Trophoblast cell (in vitro differentiated cells and primary cell): ENCODE measurements around the gene CCDC192.

Experiments used
- DNase-seq, 2 donors: peaks; one replicate each; pipeline ENCODE4 v3.0.0-alpha.2; 2016
- H2AFZ ChIP-seq: 2 replicates; pipeline ENCODE4 v1.6.1; 2013; ENCODE audit warnings: low read length, moderate library complexity, mild to moderate bottlenecking; ENCODE audit not compliant: insufficient read depth, poor library complexity
- H2AK5ac ChIP-seq: 2 replicates; pipeline ENCODE4 v1.6.1; 2013; ENCODE audit warnings: mild to moderate bottlenecking, low read length
- H2BK120ac ChIP-seq: 2 replicates; pipeline ENCODE4 v1.6.1; 2013; ENCODE audit warnings: low read length, mild to moderate bottlenecking, moderate library complexity; ENCODE audit not compliant: insufficient read depth, poor library complexity
- H2BK12ac ChIP-seq: 2 replicates; pipeline ENCODE4 v1.6.1; 2013; ENCODE audit warnings: mild to moderate bottlenecking, low read length, moderate library complexity
- H2BK5ac ChIP-seq: 2 replicates; pipeline ENCODE4 v1.6.1; 2013; ENCODE audit warnings: low read length, low read depth, moderate library complexity, mild to moderate bottlenecking; ENCODE audit not compliant: poor library complexity
- H3K14ac ChIP-seq: 2 replicates; pipeline ENCODE4 v1.6.1; 2013; ENCODE audit warnings: mild to moderate bottlenecking, low read length
- H3K18ac ChIP-seq: 2 replicates; pipeline ENCODE4 v1.6.1; 2013; ENCODE audit warnings: mild to moderate bottlenecking, low read length
- H3K23ac ChIP-seq: 2 replicates; pipeline ENCODE4 v1.6.1; 2013; ENCODE audit warnings: low read length
- H3K27ac ChIP-seq: 2 replicates; pipeline ENCODE4 v1.5.1; 2013; ENCODE audit warnings: low read depth, mild to moderate bottlenecking, inconsistent platforms, low read length, moderate library complexity
- H3K27me3 ChIP-seq: 2 replicates; pipeline ENCODE4 v1.6.1; 2013; ENCODE audit warnings: inconsistent platforms, mild to moderate bottlenecking, low read length, moderate library complexity; ENCODE audit not compliant: insufficient read depth
- H3K36me3 ChIP-seq, 2 experiments: 1 replicate in 1 of 2; 2 replicates in 1 of 2; pipeline ENCODE4 v1.6.1; 2013; ENCODE audit warnings: low read length in 2 of 2, mild to moderate bottlenecking in 2 of 2, moderate library complexity in 1 of 2; ENCODE audit not compliant: insufficient read depth in 2 of 2, control insufficient read depth in 1 of 2
- H3K4ac ChIP-seq: 2 replicates; pipeline ENCODE4 v1.6.1; 2013; ENCODE audit warnings: low read depth, mild to moderate bottlenecking, low read length, moderate library complexity
- H3K4me1 ChIP-seq, 2 experiments: 1 replicate in 1 of 2; 2 replicates in 1 of 2; pipeline ENCODE4 v1.6.1; 2013; ENCODE audit warnings: low read length in 2 of 2, mild to moderate bottlenecking in 2 of 2, moderate library complexity in 1 of 2; ENCODE audit not compliant: insufficient read depth in 2 of 2, control insufficient read depth in 1 of 2
- H3K4me2 ChIP-seq: 2 replicates; pipeline ENCODE4 v1.6.1; 2013; ENCODE audit warnings: inconsistent platforms, mild to moderate bottlenecking, low read length, moderate library complexity
- H3K4me3 ChIP-seq: 2 replicates; pipeline ENCODE4 v1.5.1; 2013; ENCODE audit warnings: mild to moderate bottlenecking, low read depth, low read length, inconsistent platforms
- H3K79me1 ChIP-seq: one replicate; pipeline ENCODE4 v1.6.1; 2013; ENCODE audit warnings: low read length
- H3K79me2 ChIP-seq: 2 replicates; pipeline ENCODE4 v1.6.1; 2013; ENCODE audit warnings: low read length, mild to moderate bottlenecking; ENCODE audit not compliant: control insufficient read depth, insufficient read depth, poor library complexity
- H3K9ac ChIP-seq: 2 replicates; pipeline ENCODE4 v1.6.1; 2013; ENCODE audit warnings: mild to moderate bottlenecking, low read length
- H3K9me3 ChIP-seq: 2 replicates; pipeline ENCODE4 v1.6.1; 2013; ENCODE audit warnings: low read depth, mild to moderate bottlenecking, control low read depth, inconsistent platforms, low read length; ENCODE audit not compliant: insufficient read depth
- H4K12ac ChIP-seq: 2 replicates; pipeline ENCODE4 v1.6.1; 2013; ENCODE audit warnings: low read depth, mild to moderate bottlenecking, low read length, moderate library complexity
- H4K8ac ChIP-seq: 2 replicates; pipeline ENCODE4 v1.6.1; 2013; ENCODE audit warnings: low read depth, mild to moderate bottlenecking, low read length, moderate library complexity
- H4K91ac ChIP-seq: one replicate; pipeline ENCODE4 v1.6.1; 2013; ENCODE audit warnings: low read depth, mild to moderate bottlenecking, low read length, moderate library complexity
- WGBS: extraction: QIAGEN DNeasy Blood & Tissue Kit; methylation state at CpG from one replicate; pipeline ENCODE4 v1.1.7; 2013; ENCODE audit warnings: missing lambda C conversion rate; ENCODE audit not compliant: insufficient read length, insufficient coverage; ENCODE audit errors: extremely low coverage; 5-methylcytosine and 5-hydroxymethylcytosine counted together

CCDC192 gene

GRCh38 chr5:127980843-127981242 lies 277.7 kb downstream of the CCDC192 start:
- H2BK12ac ChIP-seq = no peak overlapping the region
- H2BK5ac ChIP-seq = no peak overlapping the region
- no peak overlapping the region for H4K8ac ChIP-seq
- no peak for DNase-seq
- no peak overlapping the region for H3K4me3 ChIP-seq
- no peaks in the 10 kb centered on the region for H3K4me1 ChIP-seq
- no peak overlapping the region for H2AK5ac ChIP-seq
- no peaks in the 10 kb centered on the region for H3K36me3 ChIP-seq
- H3K18ac ChIP-seq = no peak overlapping the region
- H3K9me3 ChIP-seq = no peaks in the 10 kb centered on the region
- H4K91ac ChIP-seq = no peak overlapping the region
- H4K12ac ChIP-seq = no peak overlapping the region
- H3K4ac ChIP-seq = no peak overlapping the region
- no peaks in the 10 kb centered on the region for H3K79me1 ChIP-seq
- no peak overlapping the region for H3K9ac ChIP-seq
- H3K14ac ChIP-seq = no peak overlapping the region
- H3K27ac ChIP-seq = no peak overlapping the region
- H3K27me3 ChIP-seq = no peaks in the 10 kb centered on the region
- no peak overlapping the region for H2AFZ ChIP-seq
- no peak overlapping the region for H3K4me2 ChIP-seq
- no peaks in the 10 kb centered on the region for H3K79me2 ChIP-seq
- no peak overlapping the region for H3K23ac ChIP-seq
- no peak overlapping the region for H2BK120ac ChIP-seq

GRCh38 chr5:127981498-127981897 lies 278.3 kb downstream of the CCDC192 start:
- Histone ChIP-seq H2BK12ac (no peak overlapping the region), H3K9ac (no peak overlapping the region), H3K79me1 (no peaks in the 10 kb centered on the region), H3K27me3 (no peaks in the 10 kb centered on the region), H3K4me1 (no peaks in the 10 kb centered on the region), H3K4ac (no peak overlapping the region), H3K23ac (no peak overlapping the region), H3K4me2 (no peak overlapping the region), H4K12ac (no peak overlapping the region), H4K8ac (no peak overlapping the region), H3K79me2 (no peaks in the 10 kb centered on the region), H2AFZ (no peak overlapping the region), H2BK120ac (no peak overlapping the region), H3K14ac (no peak overlapping the region), H3K36me3 (no peaks in the 10 kb centered on the region), H2BK5ac (no peak overlapping the region), H3K4me3 (no peak overlapping the region), H3K27ac (no peak overlapping the region), H3K9me3 (no peaks in the 10 kb centered on the region), H3K18ac (no peak overlapping the region), H4K91ac (no peak overlapping the region), H2AK5ac (no peak overlapping the region)
- no peak for DNase-seq
- WGBS = no CpG with 5 or more reads among the region's 4 CpGs

DNA sequence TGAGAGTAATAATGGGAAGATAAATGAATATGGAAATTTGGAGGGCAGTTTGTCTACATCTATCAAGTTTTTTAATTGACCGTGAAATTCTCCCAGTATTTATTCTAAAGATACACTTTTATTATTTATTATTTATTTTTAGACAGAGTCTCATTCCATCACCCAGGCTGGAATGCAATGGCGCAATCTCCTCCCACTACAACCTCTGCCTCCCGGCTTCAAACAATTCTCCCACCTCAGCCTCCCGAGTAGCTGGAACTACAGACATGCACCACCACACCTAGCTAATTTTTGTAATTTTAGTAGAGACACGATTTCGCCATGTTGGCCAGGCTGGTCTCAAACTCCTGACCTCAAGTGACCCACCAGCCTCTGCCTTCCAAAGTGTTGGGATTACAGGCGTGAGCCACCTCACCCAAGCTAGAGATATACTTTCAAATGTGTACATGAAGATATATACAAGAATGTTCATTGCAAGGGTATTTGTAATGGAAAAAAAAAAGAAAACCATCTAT lies 282.7 kb downstream of the CCDC192 start:
- Histone ChIP-seq H4K12ac (no peak overlapping the region), H3K9ac (no peak overlapping the region), H2BK5ac (no peak overlapping the region), H3K18ac (no peak overlapping the region), H3K79me1 (no peaks in the 10 kb centered on the region), H3K79me2 (no peaks in the 10 kb centered on the region), H2AK5ac (no peak overlapping the region), H3K27ac (no peak overlapping the region), H3K27me3 (no peaks in the 10 kb centered on the region), H3K4me2 (no peak overlapping the region), H2BK120ac (no peak overlapping the region), H3K36me3 (no peaks in the 10 kb centered on the region), H3K4ac (no peak overlapping the region), H3K14ac (no peak overlapping the region), H4K8ac (no peak overlapping the region), H2AFZ (no peak overlapping the region), H3K4me1 (no peaks in the 10 kb centered on the region), H3K9me3 (no peaks in the 10 kb centered on the region), H4K91ac (no peak overlapping the region), H2BK12ac (no peak overlapping the region), H3K23ac (no peak overlapping the region), H3K4me3 (no peak overlapping the region)
- DNase-seq = peak; percentile 71 to 73
- WGBS = 100% methylated on average over 1 of the region's 7 CpGs

DNA sequence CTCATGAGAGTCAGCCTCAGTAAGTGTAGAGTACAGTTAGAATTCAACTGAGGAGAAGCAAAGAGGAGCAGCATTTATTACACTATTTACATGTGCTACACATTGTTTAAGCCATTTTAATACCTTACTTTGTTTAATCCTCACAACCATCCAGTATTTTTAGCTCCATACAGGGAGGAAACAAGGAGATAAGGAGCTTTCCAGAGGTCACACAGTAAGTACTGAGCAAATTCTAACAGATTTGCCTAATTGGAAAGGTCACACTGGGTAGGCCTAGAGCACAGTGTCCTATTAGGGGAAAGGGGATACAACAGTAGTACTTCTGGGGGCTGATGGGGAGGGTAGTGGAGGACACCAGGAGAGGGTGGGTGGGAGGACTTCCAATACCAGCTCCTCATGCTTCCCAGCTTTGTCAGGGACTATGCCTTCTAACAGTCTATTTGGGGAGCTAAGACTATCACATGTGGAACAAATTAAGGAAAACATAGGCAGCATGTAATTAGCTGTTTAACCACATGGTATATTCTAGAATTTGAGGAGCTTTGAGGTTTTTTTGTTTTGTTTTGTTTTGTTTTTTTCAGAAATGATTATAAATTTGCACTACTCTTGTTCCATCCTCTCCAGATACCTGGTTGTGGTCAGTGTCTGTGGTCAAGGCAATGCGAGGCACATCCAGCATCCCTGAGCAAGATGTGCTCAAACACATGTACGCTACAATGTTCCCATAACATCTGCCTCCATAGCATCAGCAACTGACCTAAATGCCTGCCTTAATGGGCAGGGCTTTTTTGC lies 284.4 kb downstream of the CCDC192 start:
- no peak overlapping the region for H3K23ac ChIP-seq
- H2BK12ac ChIP-seq = no peak overlapping the region
- H4K91ac ChIP-seq = no peak overlapping the region
- H3K36me3 ChIP-seq = no peaks in the 10 kb centered on the region
- H3K4me3 ChIP-seq = no peak overlapping the region
- no peak overlapping the region for H2BK120ac ChIP-seq
- H2AK5ac ChIP-seq = no peak overlapping the region
- no peak overlapping the region for H3K14ac ChIP-seq
- no peak overlapping the region for H2BK5ac ChIP-seq
- H3K4me1 ChIP-seq = no peaks in the 10 kb centered on the region
- H3K79me1 ChIP-seq = no peaks in the 10 kb centered on the region
- no peak overlapping the region for H4K8ac ChIP-seq
- H3K9me3 ChIP-seq = no peaks in the 10 kb centered on the region
- no peaks in the 10 kb centered on the region for H3K27me3 ChIP-seq
- H3K27ac ChIP-seq = no peak overlapping the region
- H3K79me2 ChIP-seq = no peaks in the 10 kb centered on the region
- no peak overlapping the region for H3K9ac ChIP-seq
- no peak overlapping the region for H3K4me2 ChIP-seq
- H3K4ac ChIP-seq = no peak overlapping the region
- no CpG with 5 or more reads among the region's 2 CpGs for WGBS
- no peak overlapping the region for H4K12ac ChIP-seq
- no peak for DNase-seq
- no peak overlapping the region for H3K18ac ChIP-seq
- no peak overlapping the region for H2AFZ ChIP-seq
